Endothelial cell of umbilical vein (primary cell): ENCODE data around the gene MRAP.

Experiments used
- CTCF ChIP-seq, 2 donors: IDR thresholded peaks; 1 replicate in 1 of 2; 2 replicates in 1 of 2; pipeline ENCODE4 v1.5.1; 2011; ENCODE audit warnings: low read length in 2 of 2, mild to moderate bottlenecking in 2 of 2, moderate library complexity in 2 of 2, control low read depth in 1 of 2, inconsistent platforms in 1 of 2, low read depth in 1 of 2; ENCODE audit not compliant: insufficient read depth in 1 of 2; ENCODE audit errors: extremely low read depth in 1 of 2
- EZH2 ChIP-seq: IDR thresholded peaks from 2 replicates; pipeline ENCODE4 v1.6.1; 2012; ENCODE audit warnings: borderline replicate concordance, low read depth, mild to moderate bottlenecking, moderate library complexity, low read length, inconsistent platforms; ENCODE audit not compliant: severe bottlenecking
- GATA2 ChIP-seq: IDR thresholded peaks from 2 replicates; pipeline ENCODE4 v1.7.0; 2011; ENCODE audit warnings: low read depth, mild to moderate bottlenecking, moderate library complexity, mixed read lengths, low read length; ENCODE audit not compliant: insufficient read length, insufficient read depth
- JUN ChIP-seq: IDR thresholded peaks from 2 replicates; pipeline ENCODE4 v1.6.1; 2011; ENCODE audit warnings: borderline replicate concordance, low read depth; ENCODE audit not compliant: insufficient read length, insufficient read depth
- MAX ChIP-seq: IDR thresholded peaks from 2 replicates; pipeline ENCODE4 v1.6.1; 2011; ENCODE audit not compliant: insufficient read depth, insufficient read length
- MYC ChIP-seq: IDR thresholded peaks from one replicate; pipeline ENCODE4 v1.6.1; 2011; ENCODE audit warnings: mild to moderate bottlenecking, low read depth, low read length
- POLR2A ChIP-seq: IDR thresholded peaks from 2 replicates; pipeline ENCODE4 v1.6.1; 2012; ENCODE audit warnings: low read depth, mild to moderate bottlenecking, control low read depth, low read length
- POLR2AphosphoS5 ChIP-seq: IDR thresholded peaks from 2 replicates; pipeline ENCODE4 v1.6.1; 2012; ENCODE audit warnings: low read depth, mild to moderate bottlenecking, control low read depth, low read length, moderate library complexity; ENCODE audit not compliant: insufficient read depth

- TF ChIP-seq CTCF (IDR thresholded peaks at IDR 0.05; ENCODE audit: extremely low read depth in 1 of 2, insufficient read depth in 1 of 2, low read depth in 1 of 2, low read length in 2 of 2) (no peak), POLR2AphosphoS5 (no peak), POLR2A (no peak), JUN (no peak), EZH2 (no peak), GATA2 (no peak), MAX (no peak), MYC (no peak)
Observed at GRCh38 chr21:32335601-32336575, 37.2 kb downstream of the MRAP start.
